ENCODE results near the gene FCRL4.

The FCRL4 gene

DNA sequence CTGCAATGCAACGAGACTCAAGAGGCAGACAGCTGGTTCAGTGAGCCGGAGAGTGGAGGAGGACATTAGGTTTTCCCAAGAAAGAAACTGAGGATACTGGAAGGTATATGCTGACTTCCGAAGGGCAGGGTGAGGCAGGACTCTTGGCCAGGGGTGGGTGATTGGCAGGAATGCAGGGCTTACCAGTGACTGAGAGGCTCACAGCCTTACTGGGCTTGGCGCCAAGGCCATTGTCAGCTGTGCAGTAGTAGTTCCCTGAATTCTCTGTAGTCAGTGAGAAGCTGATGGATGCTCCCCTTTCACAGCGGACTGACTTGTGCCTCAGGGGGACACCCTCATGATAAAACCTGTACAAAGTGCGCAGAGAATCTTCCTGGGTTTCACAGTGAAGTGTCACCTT, 55.2 kb downstream of the FCRL4 start:
- TF ChIP-seq, protein P1, sequence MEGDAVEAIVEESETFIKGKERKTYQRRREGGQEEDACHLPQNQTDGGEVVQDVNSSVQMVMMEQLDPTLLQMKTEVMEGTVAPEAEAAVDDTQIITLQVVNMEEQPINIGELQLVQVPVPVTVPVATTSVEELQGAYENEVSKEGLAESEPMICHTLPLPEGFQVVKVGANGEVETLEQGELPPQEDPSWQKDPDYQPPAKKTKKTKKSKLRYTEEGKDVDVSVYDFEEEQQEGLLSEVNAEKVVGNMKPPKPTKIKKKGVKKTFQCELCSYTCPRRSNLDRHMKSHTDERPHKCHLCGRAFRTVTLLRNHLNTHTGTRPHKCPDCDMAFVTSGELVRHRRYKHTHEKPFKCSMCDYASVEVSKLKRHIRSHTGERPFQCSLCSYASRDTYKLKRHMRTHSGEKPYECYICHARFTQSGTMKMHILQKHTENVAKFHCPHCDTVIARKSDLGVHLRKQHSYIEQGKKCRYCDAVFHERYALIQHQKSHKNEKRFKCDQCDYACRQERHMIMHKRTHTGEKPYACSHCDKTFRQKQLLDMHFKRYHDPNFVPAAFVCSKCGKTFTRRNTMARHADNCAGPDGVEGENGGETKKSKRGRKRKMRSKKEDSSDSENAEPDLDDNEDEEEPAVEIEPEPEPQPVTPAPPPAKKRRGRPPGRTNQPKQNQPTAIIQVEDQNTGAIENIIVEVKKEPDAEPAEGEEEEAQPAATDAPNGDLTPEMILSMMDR (conservative IDR thresholded peaks at IDR 0.05; ENCODE audit: low read depth) = no peak
- H3K27ac ChIP-seq = no peak overlapping the region
- ChIA-PET POLR2A (ENCODE audit: low non-redundant PET) (no interaction called here), CTCF (no interaction called here)
- no peak for DNase-seq (ENCODE audit: low spot score)

DNA sequence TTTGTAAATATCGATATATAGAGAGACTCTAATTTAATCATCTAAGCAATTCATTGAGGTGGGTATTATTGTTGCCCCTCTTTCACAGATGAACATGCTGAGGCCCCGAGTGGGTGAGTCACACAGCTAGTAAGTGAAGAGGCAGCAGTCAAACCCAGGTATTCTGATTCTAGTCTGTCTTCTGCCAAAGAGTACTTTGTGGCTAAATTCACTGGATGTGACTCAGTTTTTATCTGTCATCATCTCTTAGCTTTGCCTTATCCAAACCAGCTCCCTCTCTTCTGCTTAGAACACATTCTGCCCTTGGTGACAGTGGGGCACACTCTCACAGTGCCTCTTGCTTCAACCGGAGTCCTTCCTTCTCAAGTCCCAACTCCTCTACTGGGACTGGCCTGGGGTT, 57.0 kb downstream of the FCRL4 start:
- H3K27ac ChIP-seq = no peak overlapping the region
- POLR2A ChIA-PET (ENCODE audit: low non-redundant PET) = no interaction called here
- CTCF ChIA-PET = no interaction called here
- TF ChIP-seq, protein P1 (conservative IDR thresholded peaks at IDR 0.05; ENCODE audit: low read depth) = no peak
- DNase-seq (ENCODE audit: low spot score) = no peak

DNA sequence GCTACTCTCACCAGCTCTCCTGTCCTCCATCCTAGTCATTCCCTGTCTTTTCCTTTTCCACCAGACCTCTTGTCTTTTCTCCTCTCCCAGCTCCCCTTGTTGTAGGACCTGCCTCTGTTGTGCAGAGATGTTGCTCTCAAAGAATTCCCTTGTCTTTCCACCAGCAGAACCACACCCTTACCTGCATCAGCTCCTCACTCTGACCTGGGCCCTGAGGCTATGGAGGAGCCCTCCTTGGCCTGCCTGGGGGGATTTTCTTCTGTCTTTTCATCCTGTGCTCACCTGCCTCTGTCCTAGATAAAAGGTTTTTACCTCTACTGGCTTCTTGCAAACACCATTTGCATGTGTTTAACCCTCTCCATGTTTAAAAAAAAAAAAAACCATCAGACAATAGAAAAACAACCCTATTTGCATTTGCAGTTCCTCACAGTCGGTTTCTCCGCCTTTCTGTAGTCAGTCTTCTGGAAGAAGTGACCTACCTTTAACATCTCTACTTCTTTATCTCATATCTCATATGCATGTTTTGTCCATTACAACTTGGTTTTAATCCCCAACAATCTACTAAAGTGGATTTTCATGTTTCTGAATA, 57.6 kb downstream of the FCRL4 start:
- no peak for DNase-seq (ENCODE audit: low spot score)
- TF ChIP-seq, protein P1 (conservative IDR thresholded peaks at IDR 0.05; ENCODE audit: low read depth) = no peak
- no peak overlapping the region for H3K27ac ChIP-seq
- POLR2A ChIA-PET (ENCODE audit: low non-redundant PET) = no interaction called here
- CTCF ChIA-PET = no interaction called here

DNA sequence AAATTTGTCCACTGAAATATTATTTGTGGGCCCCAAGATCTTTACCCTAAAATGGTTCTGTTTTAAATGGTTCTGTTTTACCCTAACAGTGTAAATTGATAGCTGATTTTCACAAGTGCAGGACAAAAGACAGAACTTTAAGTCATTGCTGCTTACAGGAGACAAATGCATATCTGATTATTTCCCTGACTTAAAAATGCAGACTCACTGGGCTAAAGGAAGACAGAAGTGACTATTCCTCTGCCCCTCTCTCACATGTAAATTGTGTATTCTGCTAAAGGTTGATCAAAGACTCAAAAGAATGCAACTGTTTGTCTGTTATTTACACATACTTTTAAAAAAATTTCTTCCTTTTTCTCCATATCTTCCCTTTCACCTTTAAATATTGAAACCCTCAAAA, 58.3 kb downstream of the FCRL4 start:
- H3K27ac ChIP-seq = no peak overlapping the region
- POLR2A ChIA-PET (ENCODE audit: low non-redundant PET) = no interaction called here
- CTCF ChIA-PET = no interaction called here
- DNase-seq (ENCODE audit: low spot score) = no peak
- TF ChIP-seq, protein P1 (conservative IDR thresholded peaks at IDR 0.05; ENCODE audit: low read depth) = no peak

DNA sequence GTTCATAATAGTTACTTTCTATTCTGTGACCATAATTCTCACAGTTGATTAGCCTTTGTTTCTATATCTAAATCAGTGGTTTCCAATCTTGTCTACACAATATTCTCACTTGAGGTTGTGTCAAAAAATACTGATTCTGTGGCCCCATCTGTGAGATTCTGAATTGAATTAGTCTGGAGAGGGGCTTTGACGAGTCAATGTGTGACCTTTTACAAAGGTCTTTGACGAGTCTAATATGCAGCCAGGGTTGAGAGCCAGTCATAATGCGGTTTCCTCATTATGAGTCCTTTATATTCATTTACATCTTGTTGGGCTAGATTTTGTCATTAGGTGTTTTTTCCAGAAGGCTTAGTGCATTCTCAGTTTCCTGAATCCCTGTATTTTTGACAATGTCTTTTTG, 65.3 kb downstream of the FCRL4 start:
- DNase-seq (ENCODE audit: low spot score) = no peak
- TF ChIP-seq, protein P1 (conservative IDR thresholded peaks at IDR 0.05; ENCODE audit: low read depth) = no peak
- H3K27ac ChIP-seq = no peak overlapping the region
- ChIA-PET POLR2A (ENCODE audit: low non-redundant PET) (no interaction called here), CTCF (no interaction called here)

DNA sequence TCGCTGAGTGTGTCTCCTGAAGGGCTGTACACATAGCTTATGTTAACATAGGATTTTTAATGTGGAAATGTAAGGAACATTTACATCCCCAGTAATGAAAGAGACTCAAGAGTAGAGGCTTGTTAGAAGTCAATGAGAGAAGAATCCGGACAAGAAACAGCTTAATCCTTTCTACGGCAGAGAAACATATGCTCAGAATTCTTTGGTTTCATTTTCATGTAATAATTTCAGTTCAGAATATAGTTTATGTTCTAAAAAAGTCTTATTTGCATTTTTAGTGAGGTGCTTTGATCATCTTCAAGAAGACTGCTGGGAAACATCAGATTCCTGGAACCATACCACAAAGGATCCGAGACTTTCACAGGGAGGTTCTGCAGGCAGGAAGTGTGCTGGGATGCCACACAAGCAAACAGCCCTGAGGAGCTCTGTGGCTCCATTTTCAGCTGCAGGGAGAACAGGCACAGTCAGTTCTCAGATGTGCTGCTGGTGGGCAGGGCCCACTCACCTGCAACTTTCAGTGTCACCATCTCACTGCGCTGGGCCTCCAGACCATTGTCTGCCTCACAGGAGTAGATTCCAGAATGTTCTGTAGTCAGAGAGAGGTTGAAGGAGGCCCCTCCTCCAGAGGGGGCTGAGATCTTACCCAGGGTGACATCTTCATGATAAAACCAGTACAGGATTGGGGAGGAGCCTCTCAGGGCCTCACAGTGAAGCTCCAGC, 74.0 kb downstream of the FCRL4 start:
- H3K27ac ChIP-seq = no peak overlapping the region
- POLR2A ChIA-PET (ENCODE audit: low non-redundant PET) = no interaction called here
- CTCF ChIA-PET = no interaction called here
- DNase-seq (ENCODE audit: low spot score) = no peak
- TF ChIP-seq, protein P1 (conservative IDR thresholded peaks at IDR 0.05; ENCODE audit: low read depth) = no peak
